Endothelial cell of umbilical vein (primary cell): Measurements from ENCODE around the gene ATP9B. TPM values are rescaled to one million over a fixed set of nuclear protein-coding genes. Genes with fewer than 3 reads are reported as not detected.

ENCODE experiments used
- BruUV-seq: library from RNA; stranded (reverse); fragments of 400-500 nt; replicated peaks from 2 replicates; lab custom pipeline; 2021; lab: Mats Ljungman, UMichigan
- CTCF ChIA-PET: fragments of 300-600, 350-600 bp; sonication (Branson Sonifier 250); formaldehyde crosslinking; loops from one replicate; lab custom pipeline; 2021; ENCODE audit warnings: antibody characterized with exemption, inconsistent platforms; lab: Charles Lee
- POLR2A ChIA-PET: fragments of 300-600, 350-600 bp; sonication (Branson Sonifier 250); formaldehyde crosslinking; loops from one replicate; lab custom pipeline; 2021; ENCODE audit warnings: antibody characterized with exemption, inconsistent platforms; lab: Charles Lee
- DNase-seq: peaks from one replicate; pipeline ENCODE4 v3.0.0-alpha.2; 2011; ENCODE audit warnings: low read depth, low spot score
- FAIRE-seq: peaks from 2 replicates; lab custom pipeline; 2011; peaks lifted over from hg19 to GRCh38; lab: Jason Lieb, UNC
- H2AFZ ChIP-seq: 2 replicates; pipeline ENCODE4 v1.6.0; 2012; ENCODE audit warnings: low read depth, low read length, control low read depth, inconsistent platforms
- H3K27ac ChIP-seq: 2 replicates; pipeline ENCODE4 v1.5.1; 2011; ENCODE audit warnings: low read depth, mild to moderate bottlenecking, control low read depth, low read length, moderate library complexity; ENCODE audit not compliant: insufficient read depth
- H3K27me3 ChIP-seq, 2 experiments: 2 replicates each; pipeline versions ENCODE4 v1.6.0 to v1.6.1; 2011; ENCODE audit warnings: low read length in 2 of 2, mixed read lengths in 1 of 2; ENCODE audit not compliant: control insufficient read depth in 2 of 2, insufficient read depth in 2 of 2
- H3K36me3 ChIP-seq, 2 experiments: 2 replicates in 1 of 2; 3 replicates in 1 of 2; pipeline ENCODE4 v1.5.1; 2011; ENCODE audit warnings: low read length in 2 of 2, mild to moderate bottlenecking in 1 of 2, moderate library complexity in 1 of 2; ENCODE audit not compliant: control insufficient read depth in 2 of 2, insufficient read depth in 2 of 2; ENCODE audit errors: extremely low read depth in 1 of 2
- H3K4me1 ChIP-seq: 3 replicates; pipeline ENCODE4 v1.5.1; 2011; ENCODE audit warnings: mild to moderate bottlenecking, low read length; ENCODE audit not compliant: control insufficient read depth, insufficient read depth; ENCODE audit errors: extremely low read depth
- H3K4me2 ChIP-seq: 2 replicates; pipeline ENCODE4 v1.6.1; 2011; ENCODE audit warnings: low read length, control low read depth, mixed read lengths; ENCODE audit not compliant: insufficient read depth
- H3K4me3 ChIP-seq, 3 experiments: fragments of 200-600 bp in 1 of 3; sonication (generic), shearing (Covaris generic) in 1 of 3; replicated peaks in 1 of 3; 2 replicates each; pipeline ENCODE4 v1.5.1; 2011 to 2016; ENCODE audit warnings: control low read depth in 3 of 3, low read length in 3 of 3, mild to moderate bottlenecking in 2 of 3, inconsistent platforms in 1 of 3, low read depth in 1 of 3, moderate library complexity in 1 of 3; ENCODE audit not compliant: insufficient read depth in 1 of 3
- H3K79me2 ChIP-seq: 2 replicates; pipeline ENCODE4 v1.6.0; 2012; ENCODE audit warnings: low read length, inconsistent platforms; ENCODE audit not compliant: control insufficient read depth, insufficient read depth
- H3K9ac ChIP-seq: replicated peaks from 2 replicates; pipeline ENCODE3; 2011; ENCODE audit warnings: low read length, control low read depth; ENCODE audit not compliant: insufficient read depth; ENCODE audit errors: extremely low read depth
- H3K9me1 ChIP-seq: replicated peaks from 3 replicates; pipeline ENCODE4 v1.6.0; 2011; ENCODE audit warnings: mild to moderate bottlenecking, low read length; ENCODE audit not compliant: control insufficient read depth, insufficient read depth; ENCODE audit errors: extremely low read depth
- H3K9me3 ChIP-seq: replicated peaks from 2 replicates; pipeline ENCODE4 v1.5.1; 2012; ENCODE audit warnings: low read length, inconsistent platforms; ENCODE audit not compliant: control insufficient read depth, insufficient read depth
- H4K20me1 ChIP-seq: replicated peaks from 2 replicates; pipeline ENCODE3; 2011; ENCODE audit warnings: mild to moderate bottlenecking, low read length; ENCODE audit not compliant: control insufficient read depth, insufficient read depth; ENCODE audit errors: extremely low read depth
- CTCF ChIP-seq, 2 donors: IDR thresholded peaks; 1 replicate in 1 of 2; 2 replicates in 1 of 2; pipeline ENCODE4 v1.5.1; 2011; ENCODE audit warnings: low read length in 2 of 2, mild to moderate bottlenecking in 2 of 2, moderate library complexity in 2 of 2, control low read depth in 1 of 2, inconsistent platforms in 1 of 2, low read depth in 1 of 2; ENCODE audit not compliant: insufficient read depth in 1 of 2; ENCODE audit errors: extremely low read depth in 1 of 2
- EZH2 ChIP-seq: IDR thresholded peaks from 2 replicates; pipeline ENCODE4 v1.6.1; 2012; ENCODE audit warnings: borderline replicate concordance, low read depth, mild to moderate bottlenecking, moderate library complexity, low read length, inconsistent platforms; ENCODE audit not compliant: severe bottlenecking
- FOS ChIP-seq: IDR thresholded peaks from 2 replicates; pipeline ENCODE4 v1.6.1; 2011; ENCODE audit warnings: mild to moderate bottlenecking, low read length, moderate library complexity, borderline replicate concordance; ENCODE audit not compliant: insufficient read depth
- GATA2 ChIP-seq: IDR thresholded peaks from 2 replicates; pipeline ENCODE4 v1.7.0; 2011; ENCODE audit warnings: low read depth, mild to moderate bottlenecking, moderate library complexity, mixed read lengths, low read length; ENCODE audit not compliant: insufficient read length, insufficient read depth
- JUN ChIP-seq: IDR thresholded peaks from 2 replicates; pipeline ENCODE4 v1.6.1; 2011; ENCODE audit warnings: borderline replicate concordance, low read depth; ENCODE audit not compliant: insufficient read length, insufficient read depth
- MYC ChIP-seq: IDR thresholded peaks from one replicate; pipeline ENCODE4 v1.6.1; 2011; ENCODE audit warnings: mild to moderate bottlenecking, low read depth, low read length
- POLR2A ChIP-seq: IDR thresholded peaks from 2 replicates; pipeline ENCODE4 v1.6.1; 2012; ENCODE audit warnings: low read depth, mild to moderate bottlenecking, control low read depth, low read length
- POLR2AphosphoS5 ChIP-seq: IDR thresholded peaks from 2 replicates; pipeline ENCODE4 v1.6.1; 2012; ENCODE audit warnings: low read depth, mild to moderate bottlenecking, control low read depth, low read length, moderate library complexity; ENCODE audit not compliant: insufficient read depth
- dilution Hi-C: fragments of 300-500 bp; cut with MboI; formaldehyde crosslinking; loops from one replicate; pipeline ENCODE4 v1.15.0; 2019; ENCODE audit warnings: low sequenced_read_pairs; ENCODE audit not compliant: extremely low pct_ligation_motif_present
- intact Hi-C: fragments of 100-400 bp; cut with micrococcal nuclease; formaldehyde crosslinking; loops from one replicate; pipeline ENCODE4 v1.10.0; 2022
- polyA plus RNA-seq, 4 experiments: library from polyadenylated mRNA; depleted of rRNA in 3 of 4; stranded (reverse) in 3 of 4; unstranded in 1 of 4; fragments of >200 nt; gene quantifications; 2 replicates each; pipeline versions ENCODE4 v1.2.1 to v1.2.3, GENCODE V29; 2011 to 2012; ENCODE audit warnings: missing spikeins in 1 of 4
- total RNA-seq: library from RNA; stranded (reverse); gene quantifications from 2 replicates; pipeline ENCODE4 v1.2.3, GENCODE V29; 2021

ATP9B gene
- total and polyA plus RNA-seq, 2 donors (not counting 3 experiments of a cell fraction or from before 2014, with no cell fraction given) = 14.6 to 18.2 TPM

- dilution Hi-C loops = no loop called here
- peaks cover 0 to 2% of the 10 kb centered on the region in 2 experiments for H3K36me3 ChIP-seq
- no peaks in the 10 kb centered on the region for H3K79me2 ChIP-seq
- BruUV-seq = no TSS peak
- no peak overlapping the region for H3K4me3 ChIP-seq
- no peaks in the 10 kb centered on the region for H3K9me1 ChIP-seq
- H3K27me3 ChIP-seq = no peaks in the 10 kb centered on the region
- ChIA-PET CTCF (no interaction called here), POLR2A (no interaction called here)
- TF ChIP-seq POLR2AphosphoS5 (no peak), POLR2A (no peak), CTCF (IDR thresholded peaks at IDR 0.05; ENCODE audit: extremely low read depth in 1 of 2, insufficient read depth in 1 of 2, low read depth in 1 of 2, low read length in 2 of 2) (no peak), JUN (no peak), MYC (no peak), FOS (no peak), GATA2 (no peak), EZH2 (no peak)
- H3K4me1 ChIP-seq = no peaks in the 10 kb centered on the region
- H3K27ac ChIP-seq = no peak overlapping the region
- DNase-seq (no peak), FAIRE-seq (no peak)
- no peaks in the 10 kb centered on the region for H4K20me1 ChIP-seq
- H3K4me2 ChIP-seq = no peak overlapping the region
- no peaks in the 10 kb centered on the region for H3K9me3 ChIP-seq
- no peak overlapping the region for H2AFZ ChIP-seq
- intact Hi-C loops = no loop called here
- no peak overlapping the region for H3K9ac ChIP-seq
Measured at GRCh38 chr18:79355433-79356335, 286.5 kb downstream of the ATP9B start.
